ENCODE measurements around the gene ARPC2.
"Not testable (repeated sequence)": the region's sequence is repeated elsewhere in the genome, so short reads cannot be mapped to it uniquely, and the experiment has no call there.

The ARPC2 gene

DNA sequence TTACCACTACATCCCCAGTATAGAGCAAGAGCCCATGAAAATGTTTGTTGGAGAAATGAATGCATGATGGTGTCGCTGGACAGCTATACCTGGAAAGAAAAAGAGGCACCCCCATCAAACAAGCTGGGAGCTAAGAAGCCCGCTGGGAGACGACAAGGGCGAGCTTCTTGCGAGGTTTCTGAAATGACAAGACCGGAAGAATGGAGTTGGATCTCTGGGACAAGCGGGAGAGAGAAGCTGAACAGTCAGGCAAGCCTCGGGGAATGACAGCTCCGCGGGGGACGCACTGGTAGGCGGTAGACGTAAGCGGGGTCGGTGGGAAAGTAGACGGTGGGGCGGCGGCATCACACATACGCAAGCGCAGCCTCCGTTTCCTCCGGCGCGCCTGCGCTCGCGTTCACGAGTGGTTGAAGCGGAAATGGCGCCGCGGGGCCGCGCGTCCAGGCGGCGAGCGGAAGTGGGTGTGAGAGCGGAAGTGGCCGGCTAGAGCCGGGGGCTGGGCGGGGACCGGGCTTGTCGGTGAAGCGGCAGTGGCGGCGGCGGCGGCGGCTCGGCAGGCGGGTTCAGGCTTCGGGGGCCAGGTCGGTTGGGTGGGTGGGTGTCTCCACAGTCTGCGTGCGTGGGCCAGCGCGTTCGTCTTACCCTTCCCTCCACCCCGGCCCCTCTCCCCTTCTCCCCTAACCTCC is at the start of gene ARPC2:
ARPC2 (plus strand) TSS at position 516 of the 686 bp plus-strand sequence. CDS start 282 bp downstream, outside the sequence.
- H3K27me3 ChIP-seq (ENCODE audit: control insufficient read depth in 1 of 2, insufficient read depth in 2 of 2, low read length in 2 of 2) = no peaks in the 10 kb centered on the region
- peaks cover 0 to 7% of the 10 kb centered on the region in 2 donors for H3K36me3 ChIP-seq (ENCODE audit: control insufficient read depth in 1 of 2, insufficient read depth in 2 of 2, low read length in 2 of 2)
- H3K4me3 ChIP-seq (ENCODE audit: low read depth in 1 of 2, low read length in 2 of 2) = peak within 1 kb of the TSS; percentile 92 to 95
- H3K9ac ChIP-seq (ENCODE audit: low read depth in 1 of 2, low read length in 2 of 2) = peak within 1 kb of the TSS; percentile 94 to 96
- H3K4me1 ChIP-seq (ENCODE audit: control insufficient read depth in 1 of 2, insufficient read depth in 2 of 2, low read length in 2 of 2) = peaks cover 38 to 41% of the 10 kb centered on the region in 2 donors
- peak within 1 kb of the TSS; percentile 89 for H3K27ac ChIP-seq (ENCODE audit: low read depth, low read length)
- no peaks in the 10 kb centered on the region for H3K9me3 ChIP-seq (ENCODE audit: control insufficient read depth in 1 of 2, low read length in 2 of 2)

- Histone ChIP-seq H3K27me3 (ENCODE audit: control insufficient read depth in 1 of 2, insufficient read depth in 2 of 2, low read length in 2 of 2) (no peaks in the 10 kb centered on the region), H3K9ac (ENCODE audit: low read depth in 1 of 2, low read length in 2 of 2) (no peak overlapping the region), H3K4me1 (ENCODE audit: control insufficient read depth in 1 of 2, insufficient read depth in 2 of 2, low read length in 2 of 2) (peaks cover 0 to 4% of the 10 kb centered on the region in 2 donors), H3K36me3 (ENCODE audit: control insufficient read depth in 1 of 2, insufficient read depth in 2 of 2, low read length in 2 of 2) (no peaks in the 10 kb centered on the region), H3K9me3 (ENCODE audit: control insufficient read depth in 1 of 2, low read length in 2 of 2) (no peaks in the 10 kb centered on the region), H3K4me3 (ENCODE audit: low read depth in 1 of 2, low read length in 2 of 2) (no peak overlapping the region), H3K27ac (ENCODE audit: low read depth, low read length) (no peak overlapping the region)
Measured at GRCh38 chr2:218168016-218168415, 49.0 kb upstream of the ARPC2 start.

GRCh38 chr2:218168635-218169462 is 48.1 kb upstream of the ARPC2 start:
- Histone ChIP-seq H3K4me1 (ENCODE audit: control insufficient read depth in 1 of 2, insufficient read depth in 2 of 2, low read length in 2 of 2) (peaks cover 0 to 4% of the 10 kb centered on the region in 2 donors), H3K36me3 (ENCODE audit: control insufficient read depth in 1 of 2, insufficient read depth in 2 of 2, low read length in 2 of 2) (no peaks in the 10 kb centered on the region), H3K9me3 (ENCODE audit: control insufficient read depth in 1 of 2, low read length in 2 of 2) (no peaks in the 10 kb centered on the region), H3K27me3 (ENCODE audit: control insufficient read depth in 1 of 2, insufficient read depth in 2 of 2, low read length in 2 of 2) (no peaks in the 10 kb centered on the region), H3K27ac (ENCODE audit: low read depth, low read length) (no peak overlapping the region), H3K4me3 (ENCODE audit: low read depth in 1 of 2, low read length in 2 of 2) (no peak overlapping the region), H3K9ac (ENCODE audit: low read depth in 1 of 2, low read length in 2 of 2) (no peak overlapping the region)

DNA sequence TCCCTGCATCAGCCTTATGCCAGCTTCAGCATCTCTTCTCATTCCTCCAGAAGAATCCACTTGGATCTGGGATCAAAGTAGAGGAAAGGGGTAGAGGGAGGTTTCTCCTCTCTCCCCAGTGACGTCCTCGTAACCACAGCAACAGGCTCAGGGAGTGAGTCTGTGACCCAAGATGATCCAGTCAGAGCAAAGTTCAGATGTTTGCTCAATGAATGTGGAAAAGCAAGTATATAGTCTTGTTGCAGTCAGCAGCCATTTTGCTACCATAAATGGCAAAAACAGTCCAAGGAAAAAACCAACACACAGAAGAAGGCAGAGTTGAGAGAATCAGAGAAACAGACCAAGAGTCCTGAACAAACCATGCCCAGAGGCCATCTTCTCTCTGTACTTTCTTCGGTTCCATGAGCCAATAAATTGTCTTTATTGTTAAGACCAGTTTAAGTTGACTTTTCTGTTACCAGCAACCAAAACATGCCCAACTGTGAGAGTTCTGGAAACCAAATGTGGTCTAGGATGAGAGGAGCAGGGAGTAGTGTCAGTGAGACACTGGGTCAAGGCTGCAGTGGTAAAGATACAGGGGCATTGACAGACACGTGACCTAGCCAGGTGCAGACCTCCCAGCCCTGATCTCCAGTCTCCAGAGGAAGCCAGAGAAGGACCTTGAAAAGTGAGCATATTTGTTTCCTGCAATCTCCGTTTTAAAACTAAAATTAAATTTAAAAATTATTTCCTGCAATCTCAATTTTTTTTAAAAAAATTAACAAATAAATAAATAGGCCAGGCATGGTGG is 47.0 kb upstream of the ARPC2 start:
- peaks cover 0 to 4% of the 10 kb centered on the region in 2 donors for H3K4me1 ChIP-seq (ENCODE audit: control insufficient read depth in 1 of 2, insufficient read depth in 2 of 2, low read length in 2 of 2)
- H3K36me3 ChIP-seq (ENCODE audit: control insufficient read depth in 1 of 2, insufficient read depth in 2 of 2, low read length in 2 of 2) = no peaks in the 10 kb centered on the region
- H3K27me3 ChIP-seq (ENCODE audit: control insufficient read depth in 1 of 2, insufficient read depth in 2 of 2, low read length in 2 of 2) = no peaks in the 10 kb centered on the region
- H3K4me3 ChIP-seq (ENCODE audit: low read depth in 1 of 2, low read length in 2 of 2) = no peak overlapping the region
- H3K27ac ChIP-seq (ENCODE audit: low read depth, low read length) = no peak overlapping the region
- no peaks in the 10 kb centered on the region for H3K9me3 ChIP-seq (ENCODE audit: control insufficient read depth in 1 of 2, low read length in 2 of 2)
- no peak overlapping the region for H3K9ac ChIP-seq (ENCODE audit: low read depth in 1 of 2, low read length in 2 of 2)

GRCh38 chr2:218171744-218172143 is 45.2 kb upstream of the ARPC2 start:
- not testable (repeated sequence) for H3K9me3 ChIP-seq (ENCODE audit: control insufficient read depth in 1 of 2, low read length in 2 of 2); H3K4me3 ChIP-seq (ENCODE audit: low read depth in 1 of 2, low read length in 2 of 2); H3K4me1 ChIP-seq (ENCODE audit: control insufficient read depth in 1 of 2, insufficient read depth in 2 of 2, low read length in 2 of 2); H3K9ac ChIP-seq (ENCODE audit: low read depth in 1 of 2, low read length in 2 of 2); H3K27me3 ChIP-seq (ENCODE audit: control insufficient read depth in 1 of 2, insufficient read depth in 2 of 2, low read length in 2 of 2); H3K27ac ChIP-seq (ENCODE audit: low read depth, low read length); H3K36me3 ChIP-seq (ENCODE audit: control insufficient read depth in 1 of 2, insufficient read depth in 2 of 2, low read length in 2 of 2)

GRCh38 chr2:218172845-218173244 is 44.1 kb upstream of the ARPC2 start:
- no peak overlapping the region for H3K9ac ChIP-seq (ENCODE audit: low read depth in 1 of 2, low read length in 2 of 2)
- H3K9me3 ChIP-seq (ENCODE audit: control insufficient read depth in 1 of 2, low read length in 2 of 2) = no peaks in the 10 kb centered on the region
- H3K4me3 ChIP-seq (ENCODE audit: low read depth in 1 of 2, low read length in 2 of 2) = no peak overlapping the region
- no peaks in the 10 kb centered on the region for H3K27me3 ChIP-seq (ENCODE audit: control insufficient read depth in 1 of 2, insufficient read depth in 2 of 2, low read length in 2 of 2)
- H3K36me3 ChIP-seq (ENCODE audit: control insufficient read depth in 1 of 2, insufficient read depth in 2 of 2, low read length in 2 of 2) = no peaks in the 10 kb centered on the region
- H3K4me1 ChIP-seq (ENCODE audit: control insufficient read depth in 1 of 2, insufficient read depth in 2 of 2, low read length in 2 of 2) = peaks cover 0 to 4% of the 10 kb centered on the region in 2 donors
- H3K27ac ChIP-seq (ENCODE audit: low read depth, low read length) = no peak overlapping the region

DNA sequence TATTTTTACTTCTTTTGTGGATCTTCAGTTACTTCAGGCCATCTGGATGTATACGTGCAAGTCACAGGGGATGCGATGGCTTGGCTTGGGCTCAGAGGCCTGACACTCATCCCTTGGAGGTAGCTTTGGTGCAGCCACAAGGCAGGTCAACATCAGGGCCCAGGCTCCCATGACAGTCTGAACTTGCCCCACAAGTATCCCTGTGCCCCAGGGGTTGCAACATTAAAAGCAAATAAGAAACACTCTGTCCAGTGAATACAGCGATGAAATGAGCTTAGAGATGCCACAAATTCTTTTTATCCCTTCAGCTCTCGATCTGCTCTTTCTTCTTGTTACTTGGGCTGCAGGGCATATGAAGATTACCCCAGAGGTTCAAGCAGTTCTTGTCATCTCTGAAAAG is 37.2 kb upstream of the ARPC2 start:
- peaks cover 3 to 5% of the 10 kb centered on the region in 2 donors for H3K4me1 ChIP-seq (ENCODE audit: control insufficient read depth in 1 of 2, insufficient read depth in 2 of 2, low read length in 2 of 2)
- no peaks in the 10 kb centered on the region for H3K27me3 ChIP-seq (ENCODE audit: control insufficient read depth in 1 of 2, insufficient read depth in 2 of 2, low read length in 2 of 2)
- no peak overlapping the region for H3K9ac ChIP-seq (ENCODE audit: low read depth in 1 of 2, low read length in 2 of 2)
- H3K9me3 ChIP-seq (ENCODE audit: control insufficient read depth in 1 of 2, low read length in 2 of 2) = no peaks in the 10 kb centered on the region
- no peaks in the 10 kb centered on the region for H3K36me3 ChIP-seq (ENCODE audit: control insufficient read depth in 1 of 2, insufficient read depth in 2 of 2, low read length in 2 of 2)
- H3K27ac ChIP-seq (ENCODE audit: low read depth, low read length) = no peak overlapping the region
- H3K4me3 ChIP-seq (ENCODE audit: low read depth in 1 of 2, low read length in 2 of 2) = no peak overlapping the region

GRCh38 chr2:218180467-218181114 is 36.4 kb upstream of the ARPC2 start:
- H3K9ac ChIP-seq (ENCODE audit: low read depth in 1 of 2, low read length in 2 of 2) = no peak overlapping the region
- H3K27me3 ChIP-seq (ENCODE audit: control insufficient read depth in 1 of 2, insufficient read depth in 2 of 2, low read length in 2 of 2) = no peaks in the 10 kb centered on the region
- no peak overlapping the region for H3K4me3 ChIP-seq (ENCODE audit: low read depth in 1 of 2, low read length in 2 of 2)
- H3K27ac ChIP-seq (ENCODE audit: low read depth, low read length) = no peak overlapping the region
- H3K36me3 ChIP-seq (ENCODE audit: control insufficient read depth in 1 of 2, insufficient read depth in 2 of 2, low read length in 2 of 2) = no peaks in the 10 kb centered on the region
- peaks cover 3 to 5% of the 10 kb centered on the region in 2 donors for H3K4me1 ChIP-seq (ENCODE audit: control insufficient read depth in 1 of 2, insufficient read depth in 2 of 2, low read length in 2 of 2)
- H3K9me3 ChIP-seq (ENCODE audit: control insufficient read depth in 1 of 2, low read length in 2 of 2) = no peaks in the 10 kb centered on the region

GRCh38 chr2:218184331-218184730 is 32.7 kb upstream of the ARPC2 start:
- H3K9me3 ChIP-seq (ENCODE audit: control insufficient read depth in 1 of 2, low read length in 2 of 2) = no peaks in the 10 kb centered on the region
- peaks cover 3 to 8% of the 10 kb centered on the region in 2 donors for H3K4me1 ChIP-seq (ENCODE audit: control insufficient read depth in 1 of 2, insufficient read depth in 2 of 2, low read length in 2 of 2)
- no peak overlapping the region for H3K4me3 ChIP-seq (ENCODE audit: low read depth in 1 of 2, low read length in 2 of 2)
- H3K36me3 ChIP-seq (ENCODE audit: control insufficient read depth in 1 of 2, insufficient read depth in 2 of 2, low read length in 2 of 2) = no peaks in the 10 kb centered on the region
- H3K27ac ChIP-seq (ENCODE audit: low read depth, low read length) = no peak overlapping the region
- H3K27me3 ChIP-seq (ENCODE audit: control insufficient read depth in 1 of 2, insufficient read depth in 2 of 2, low read length in 2 of 2) = no peaks in the 10 kb centered on the region
- H3K9ac ChIP-seq (ENCODE audit: low read depth in 1 of 2, low read length in 2 of 2) = no peak overlapping the region
